ENCODE measurements around the gene RAB11A. TPM values are rescaled to one million over a fixed set of nuclear protein-coding genes. Genes with fewer than 3 reads are reported as not detected.

RAB11A gene
- total RNA-seq, 1 experiment from 2014 or later = 139 TPM

DNA sequence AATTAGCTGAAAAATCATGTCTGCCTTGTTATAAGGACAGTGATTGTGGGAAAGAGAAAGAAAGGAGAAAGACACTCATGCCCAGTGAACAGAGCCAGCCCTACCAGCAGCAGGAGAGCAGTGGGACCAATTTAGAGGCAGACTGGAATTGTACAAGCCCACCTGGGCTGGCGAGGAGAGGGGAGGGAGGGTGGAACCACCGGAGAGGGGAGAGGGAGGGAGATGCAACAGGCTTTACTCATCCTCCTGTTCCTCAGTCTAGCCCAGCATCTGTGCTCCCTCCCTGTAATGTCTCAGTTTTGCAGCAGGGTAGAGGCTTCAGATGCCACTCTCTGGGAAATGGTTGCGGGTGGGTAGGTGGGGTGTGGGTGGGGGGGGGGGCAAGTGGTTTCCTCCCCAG, 54.7 kb downstream of the RAB11A start:
- Mint-ChIP-seq H3K36me3 (ENCODE audit: insufficient read depth, unreplicated experiment) (no peaks in the 10 kb centered on the region), H3K4me3 (ENCODE audit: unreplicated experiment) (no peak overlapping the region), H3K27me3 (ENCODE audit: insufficient read depth, unreplicated experiment) (no peaks in the 10 kb centered on the region), H3K9me3 (ENCODE audit: unreplicated experiment) (no peaks in the 10 kb centered on the region), H3K4me1 (ENCODE audit: insufficient read depth, unreplicated experiment) (peaks cover 6% of the 10 kb centered on the region), H3K27ac (ENCODE audit: low read depth, unreplicated experiment) (no peak overlapping the region)
- intact Hi-C loops (cut with micrococcal nuclease) = no loop called here
- ChIA-PET POLR2A (no interaction called here), CTCF (no interaction called here)
- no TSS peak for BruUV-seq (replicated peaks)
- DNase-seq (ENCODE audit: unreplicated experiment) = no peak
- TF ChIP-seq, protein P1, sequence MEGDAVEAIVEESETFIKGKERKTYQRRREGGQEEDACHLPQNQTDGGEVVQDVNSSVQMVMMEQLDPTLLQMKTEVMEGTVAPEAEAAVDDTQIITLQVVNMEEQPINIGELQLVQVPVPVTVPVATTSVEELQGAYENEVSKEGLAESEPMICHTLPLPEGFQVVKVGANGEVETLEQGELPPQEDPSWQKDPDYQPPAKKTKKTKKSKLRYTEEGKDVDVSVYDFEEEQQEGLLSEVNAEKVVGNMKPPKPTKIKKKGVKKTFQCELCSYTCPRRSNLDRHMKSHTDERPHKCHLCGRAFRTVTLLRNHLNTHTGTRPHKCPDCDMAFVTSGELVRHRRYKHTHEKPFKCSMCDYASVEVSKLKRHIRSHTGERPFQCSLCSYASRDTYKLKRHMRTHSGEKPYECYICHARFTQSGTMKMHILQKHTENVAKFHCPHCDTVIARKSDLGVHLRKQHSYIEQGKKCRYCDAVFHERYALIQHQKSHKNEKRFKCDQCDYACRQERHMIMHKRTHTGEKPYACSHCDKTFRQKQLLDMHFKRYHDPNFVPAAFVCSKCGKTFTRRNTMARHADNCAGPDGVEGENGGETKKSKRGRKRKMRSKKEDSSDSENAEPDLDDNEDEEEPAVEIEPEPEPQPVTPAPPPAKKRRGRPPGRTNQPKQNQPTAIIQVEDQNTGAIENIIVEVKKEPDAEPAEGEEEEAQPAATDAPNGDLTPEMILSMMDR (IDR thresholded peaks at IDR 0.05; ENCODE audit: unreplicated experiment) = no peak

DNA sequence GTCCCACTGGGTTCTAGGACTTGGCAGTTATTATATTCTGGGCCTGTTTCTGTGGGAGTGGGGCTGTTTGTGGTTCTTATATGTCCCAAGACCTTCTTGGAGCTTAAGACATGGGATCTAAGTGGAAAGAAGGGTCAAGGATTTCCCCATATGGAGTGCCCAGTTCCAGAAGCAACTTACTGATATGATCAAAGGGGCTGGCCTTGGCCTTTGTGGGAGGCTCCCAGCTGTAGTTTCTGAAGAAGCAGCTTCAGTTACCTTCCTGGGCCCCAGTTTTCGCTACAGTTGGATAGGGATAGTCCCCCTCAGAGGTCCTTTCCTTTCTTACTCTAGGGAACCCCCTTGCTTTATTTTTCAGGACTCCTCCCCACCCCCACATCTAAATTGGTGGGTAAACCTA, 56.0 kb downstream of the RAB11A start:
- POLR2A ChIA-PET = interaction anchor here (0.6 kb wide), 1 partner anchor 19 kb away, joined by 3 read pairs; no protein-coding TSS in a partner anchor

DNA sequence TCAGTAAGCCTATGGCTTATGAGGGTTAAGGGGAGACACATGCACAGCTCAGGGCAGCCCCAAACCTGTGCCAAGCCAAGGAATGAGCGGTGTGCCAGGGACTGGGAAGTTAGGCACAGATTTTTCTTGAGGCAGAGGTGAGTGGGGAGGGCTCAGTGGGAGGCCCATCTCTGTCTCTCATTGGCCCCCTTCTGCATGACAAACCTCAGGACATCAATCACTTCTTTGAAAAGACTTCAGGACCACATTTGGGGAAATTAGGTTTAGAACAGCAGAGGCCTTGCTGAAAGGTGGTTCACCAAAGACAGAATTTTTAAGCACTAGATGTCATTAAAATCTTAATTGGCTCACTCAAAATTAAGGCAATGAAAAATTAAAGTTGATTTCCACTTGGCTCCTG, 57.2 kb downstream of the RAB11A start:
- TF ChIP-seq, protein P1 (IDR thresholded peaks at IDR 0.05; ENCODE audit: unreplicated experiment) = no peak
- no peak for DNase-seq (ENCODE audit: unreplicated experiment)
- H3K4me3 Mint-ChIP-seq (ENCODE audit: unreplicated experiment) = no peak overlapping the region
- ChIA-PET POLR2A (no interaction called here), CTCF (no interaction called here)
- peaks cover 6% of the 10 kb centered on the region for H3K4me1 Mint-ChIP-seq (ENCODE audit: insufficient read depth, unreplicated experiment)
- H3K9me3 Mint-ChIP-seq (ENCODE audit: unreplicated experiment) = no peaks in the 10 kb centered on the region
- no peaks in the 10 kb centered on the region for H3K27me3 Mint-ChIP-seq (ENCODE audit: insufficient read depth, unreplicated experiment)
- BruUV-seq (replicated peaks) = no TSS peak
- intact Hi-C loops (cut with micrococcal nuclease) = no loop called here
- H3K27ac Mint-ChIP-seq (ENCODE audit: low read depth, unreplicated experiment) = no peak overlapping the region
- no peaks in the 10 kb centered on the region for H3K36me3 Mint-ChIP-seq (ENCODE audit: insufficient read depth, unreplicated experiment)

More for the DNA sequence above, 56.0 kb downstream of the RAB11A start:
- Mint-ChIP-seq H3K4me3 (ENCODE audit: unreplicated experiment) (no peak overlapping the region), H3K9me3 (ENCODE audit: unreplicated experiment) (no peaks in the 10 kb centered on the region), H3K27me3 (ENCODE audit: insufficient read depth, unreplicated experiment) (no peaks in the 10 kb centered on the region), H3K36me3 (ENCODE audit: insufficient read depth, unreplicated experiment) (no peaks in the 10 kb centered on the region), H3K4me1 (ENCODE audit: insufficient read depth, unreplicated experiment) (peaks cover 6% of the 10 kb centered on the region), H3K27ac (ENCODE audit: low read depth, unreplicated experiment) (no peak overlapping the region)
- BruUV-seq (replicated peaks) = no TSS peak
- DNase-seq (ENCODE audit: unreplicated experiment) = no peak
- intact Hi-C loops (cut with micrococcal nuclease) = no loop called here
- CTCF ChIA-PET = no interaction called here
- TF ChIP-seq, protein P1 (IDR thresholded peaks at IDR 0.05; ENCODE audit: unreplicated experiment) = no peak

DNA sequence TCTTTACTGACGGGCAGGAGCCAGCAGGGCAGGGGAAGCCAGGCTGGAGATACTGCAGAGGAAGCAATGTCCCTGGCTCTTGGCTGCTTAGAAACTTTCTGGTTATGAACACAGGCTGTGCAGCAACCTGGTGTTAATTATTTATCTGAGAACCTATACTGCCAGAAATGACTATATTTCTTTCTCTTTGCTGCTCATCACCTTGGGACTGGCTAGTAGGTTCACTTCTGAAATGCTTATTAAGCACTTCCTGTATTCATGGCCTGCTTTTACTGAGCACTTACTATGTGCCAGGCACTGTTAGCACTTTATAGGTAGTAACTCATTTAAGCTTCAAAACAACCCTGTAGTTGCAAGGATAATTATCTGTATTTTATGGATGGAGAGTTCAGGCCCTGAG, 57.6 kb downstream of the RAB11A start:
- ChIA-PET CTCF (interaction anchor here (0.7 kb wide), 1 partner anchor 640 kb away, joined by 3 read pairs; no protein-coding TSS in a partner anchor), POLR2A (interaction anchor here (0.6 kb wide), 1 partner anchor 83 kb away, joined by 3 read pairs; no protein-coding TSS in a partner anchor)
- no TSS peak for BruUV-seq (replicated peaks)
- intact Hi-C loops (cut with micrococcal nuclease) = no loop called here
- no peaks in the 10 kb centered on the region for H3K27me3 Mint-ChIP-seq (ENCODE audit: insufficient read depth, unreplicated experiment)
- no peak overlapping the region for H3K27ac Mint-ChIP-seq (ENCODE audit: low read depth, unreplicated experiment)
- no peak for DNase-seq (ENCODE audit: unreplicated experiment)
- H3K9me3 Mint-ChIP-seq (ENCODE audit: unreplicated experiment) = no peaks in the 10 kb centered on the region
- H3K4me3 Mint-ChIP-seq (ENCODE audit: unreplicated experiment) = no peak overlapping the region
- TF ChIP-seq, protein P1 (IDR thresholded peaks at IDR 0.05; ENCODE audit: unreplicated experiment) = no peak
- peaks cover 6% of the 10 kb centered on the region for H3K4me1 Mint-ChIP-seq (ENCODE audit: insufficient read depth, unreplicated experiment)
- H3K36me3 Mint-ChIP-seq (ENCODE audit: insufficient read depth, unreplicated experiment) = no peaks in the 10 kb centered on the region

All from MCF 10A (cell line).